K562 (cell line): ENCODE data around the gene DCAF4L1. TPM values are rescaled to one million over a fixed set of nuclear protein-coding genes. Genes with fewer than 3 reads are reported as not detected.
A peak's percentile ranks its signal among the peaks of the same experiment; 100 is the strongest.

Experiments used
- ATAC-seq: fragments of 200-7000 bp; cut with Tn5 transposase; 3 replicates; pipeline ENCODE4 v1.9.1; 2020; ENCODE audit warnings: moderate library complexity
- BruUV-seq: library from RNA; stranded (reverse); fragments of 400-500 nt; replicated peaks from 2 replicates; lab custom pipeline; 2021; lab: Mats Ljungman, UMichigan
- CTCF ChIA-PET: fragments of 300-600 bp; formaldehyde crosslinking; extraction: SDS; loops from one replicate; lab custom pipeline; 2021; ENCODE audit warnings: low intra/inter-chr PET ratio; lab: Yijun Ruan, JAX
- POLR2A ChIA-PET: fragments of 300-600, 350-650 bp; sonication (Branson Sonifier 250); formaldehyde crosslinking; extraction: SDS; loops from one replicate; lab custom pipeline; 2021; ENCODE audit warnings: antibody characterized with exemption, inconsistent platforms; lab: Yijun Ruan, JAX
- DNase-seq, 4 experiments: peaks; one replicate each; pipeline versions ENCODE4 v3.0.0 to v3.0.0-alpha.2; 2011 to 2018; ENCODE audit warnings: low spot score in 3 of 4, mixed read lengths in 3 of 4; ENCODE audit errors: extremely low read depth in 1 of 4
- FAIRE-seq: peaks from 2 replicates; lab custom pipeline; 2011; peaks lifted over from hg19 to GRCh38; lab: Jason Lieb, UNC
- H2AFZ ChIP-seq: 2 replicates; pipeline ENCODE4 v1.6.0; 2011; ENCODE audit warnings: low read depth, low read length, control low read depth, inconsistent platforms
- H3K27ac ChIP-seq: fragments of 200-600 bp; 3 replicates; pipeline ENCODE4 v1.8.0; 2011; ENCODE audit warnings: low read depth, mild to moderate bottlenecking, control low read depth, inconsistent platforms, low read length, moderate library complexity, mixed read lengths; ENCODE audit errors: extremely low read depth
- H3K27me3 ChIP-seq, 2 experiments: fragments of 300-600 bp in 1 of 2; 2 replicates in 1 of 2; 3 replicates in 1 of 2; pipeline versions ENCODE4 v1.6.0 to v1.8.0; 2011; ENCODE audit warnings: inconsistent platforms in 2 of 2, low read length in 2 of 2, mild to moderate bottlenecking in 1 of 2, mixed read lengths in 1 of 2, moderate library complexity in 1 of 2; ENCODE audit not compliant: control insufficient read depth in 2 of 2, insufficient read depth in 2 of 2
- H3K36me3 ChIP-seq: fragments of 300-600 bp; 3 replicates; pipeline ENCODE4 v1.8.0; 2011; ENCODE audit warnings: mild to moderate bottlenecking, low read length, inconsistent platforms; ENCODE audit not compliant: control insufficient read depth, insufficient read depth
- H3K4me1 ChIP-seq, 2 experiments: fragments of 200-600 bp in 1 of 2; replicated peaks in 1 of 2; 2 replicates in 1 of 2; 3 replicates in 1 of 2; pipeline versions ENCODE4 v1.5.1 to v1.8.0; 2011; ENCODE audit warnings: inconsistent platforms in 2 of 2, low read length in 2 of 2, mild to moderate bottlenecking in 1 of 2, mixed read lengths in 1 of 2, moderate library complexity in 1 of 2; ENCODE audit not compliant: control insufficient read depth in 2 of 2, insufficient read depth in 2 of 2
- H3K4me2 ChIP-seq: 2 replicates; pipeline ENCODE4 v1.6.1; 2011; ENCODE audit warnings: low read length, control low read depth, inconsistent platforms, mixed read lengths; ENCODE audit not compliant: insufficient read depth
- H3K4me3 ChIP-seq: fragments of 200-600 bp; sonication (generic), shearing (Covaris generic); 2 replicates; pipeline ENCODE4 v1.5.1; 2016; ENCODE audit warnings: control low read depth, inconsistent platforms
- H3K79me2 ChIP-seq: fragments of 200-600 bp; 3 replicates; pipeline ENCODE4 v1.8.0; 2011; ENCODE audit warnings: low read length, inconsistent platforms; ENCODE audit not compliant: control insufficient read depth, insufficient read depth
- H3K9ac ChIP-seq, 2 experiments: 2 replicates each; pipeline versions ENCODE4 v1.6.0 to v1.6.1; 2011; ENCODE audit warnings: low read depth in 2 of 2, low read length in 2 of 2, control low read depth in 1 of 2, inconsistent platforms in 1 of 2, mild to moderate bottlenecking in 1 of 2, mixed read lengths in 1 of 2; ENCODE audit not compliant: insufficient read depth in 1 of 2
- H3K9me1 ChIP-seq: one replicate; pipeline ENCODE4 v1.6.0; 2011; ENCODE audit warnings: inconsistent platforms, mild to moderate bottlenecking, low read length, moderate library complexity; ENCODE audit not compliant: control insufficient read depth, insufficient read depth
- H3K9me3 ChIP-seq: replicated peaks from 2 replicates; pipeline ENCODE4 v1.5.1; 2011; ENCODE audit warnings: low read depth, low read length, inconsistent platforms; ENCODE audit not compliant: control insufficient read depth, insufficient read depth
- H4K20me1 ChIP-seq: replicated peaks from 2 replicates; pipeline ENCODE4 v1.6.1; 2011; ENCODE audit warnings: low read length, inconsistent platforms, mixed read lengths; ENCODE audit not compliant: control insufficient read depth, insufficient read depth
- NFIC ChIP-seq: fragments of 450-650 bp; IDR thresholded peaks from 2 replicates; pipeline ENCODE4 v1.6.1; 2017; ENCODE audit warnings: mild to moderate bottlenecking, inconsistent platforms
- XRCC3 ChIP-seq: fragments of 450-650 bp; IDR thresholded peaks from 2 replicates; pipeline ENCODE4 v1.6.1; 2017; ENCODE audit warnings: mild to moderate bottlenecking, moderate library complexity
- in situ Hi-C: fragments of 300-500 bp; cut with MboI; formaldehyde crosslinking; loops from 4 replicates; pipeline ENCODE4 v1.15.0; 2018; ENCODE audit warnings: inconsistent platforms, mixed read lengths
- intact Hi-C: fragments of 100-400 bp; cut with micrococcal nuclease; formaldehyde crosslinking; loops from 2 replicates; pipeline ENCODE4 v1.14.2; 2022
- polyA plus RNA-seq, 8 experiments: library from polyadenylated mRNA; depleted of rRNA in 4 of 8; stranded (reverse) in 5 of 8; unstranded in 3 of 8; fragments of >200 nt; fragmentation: Nextera tagmentation in 2 of 8; fragmentation: Illumina TruSeq in 1 of 8; extraction: Ambion mirVana in 2 of 8; extraction: Trizol in 1 of 8; gene quantifications; 2 replicates each; pipeline versions ENCODE4 v1.2.1 to v1.2.3, GENCODE V29; 2011 to 2014; ENCODE audit warnings: inconsistent platforms in 1 of 8, missing spikeins in 1 of 8
- total RNA-seq, 7 experiments: library from RNA; depleted of rRNA in 6 of 7; stranded (reverse); fragments of >200 nt in 6 of 7; fragmentation: Illumina TruSeq in 2 of 7; extraction: Trizol in 2 of 7; gene quantifications; 2 replicates each; pipeline versions ENCODE4 v1.2.1 to v1.2.3, GENCODE V29; 2011 to 2021; ENCODE audit warnings: low replicate concordance in 1 of 7
- TF ChIP-seq, protein P1 (sequence below), 2 experiments: IDR thresholded peaks; 2 replicates each; pipeline ENCODE4 v1.6.1; 2011; ENCODE audit warnings: borderline replicate concordance in 1 of 2, control low read depth in 1 of 2, low read depth in 1 of 2, low read length in 1 of 2, mild to moderate bottlenecking in 1 of 2, mixed read lengths in 1 of 2, moderate library complexity in 1 of 2; ENCODE audit not compliant: insufficient read depth in 1 of 2, insufficient read length in 1 of 2, poor library complexity in 1 of 2, severe bottlenecking in 1 of 2; ENCODE audit errors: extremely low read depth in 1 of 2
- TF ChIP-seq, protein P2 (sequence below): IDR thresholded peaks from 3 replicates; pipeline ENCODE4 v1.6.1; 2011; ENCODE audit warnings: borderline replicate concordance, mild to moderate bottlenecking, moderate library complexity; ENCODE audit not compliant: insufficient read length; ENCODE audit errors: extremely low read depth

DCAF4L1 gene
- total and polyA plus RNA-seq, 9 of the 15 experiments (the other 6 are each of a cell fraction or from before 2014, with no cell fraction given): 0.17 to 0.64 (median 0.36) TPM

DNA sequence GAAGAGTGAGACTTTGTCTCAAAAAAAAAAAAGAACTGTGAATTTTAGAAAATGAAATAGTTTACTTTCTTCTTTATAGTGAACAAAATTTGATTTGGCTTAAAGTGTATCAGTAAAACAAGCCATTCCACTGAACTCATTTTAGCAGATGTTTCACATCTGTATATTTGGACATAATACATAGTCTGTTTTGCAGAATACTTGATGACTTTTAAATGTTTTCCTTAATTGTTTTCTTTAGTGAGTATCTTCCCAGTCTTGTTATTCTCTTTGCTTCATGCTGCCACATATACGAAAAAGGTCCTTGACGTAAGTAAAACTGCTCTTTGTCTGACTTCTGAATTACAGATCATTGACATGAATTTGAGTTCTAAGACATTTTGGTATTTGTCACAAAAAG lies 38.0 kb upstream of the DCAF4L1 start (continued):
- TF ChIP-seq, protein P1, sequence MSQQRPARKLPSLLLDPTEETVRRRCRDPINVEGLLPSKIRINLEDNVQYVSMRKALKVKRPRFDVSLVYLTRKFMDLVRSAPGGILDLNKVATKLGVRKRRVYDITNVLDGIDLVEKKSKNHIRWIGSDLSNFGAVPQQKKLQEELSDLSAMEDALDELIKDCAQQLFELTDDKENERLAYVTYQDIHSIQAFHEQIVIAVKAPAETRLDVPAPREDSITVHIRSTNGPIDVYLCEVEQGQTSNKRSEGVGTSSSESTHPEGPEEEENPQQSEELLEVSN (IDR thresholded peaks at IDR 0.05; ENCODE audit: borderline replicate concordance in 1 of 2, extremely low read depth in 1 of 2, insufficient read depth in 1 of 2, insufficient read length in 1 of 2, low read depth in 1 of 2, low read length in 1 of 2, poor library complexity in 1 of 2, severe bottlenecking in 1 of 2): no peak
- TF ChIP-seq, all 486 proteins: peak for 0

DNA sequence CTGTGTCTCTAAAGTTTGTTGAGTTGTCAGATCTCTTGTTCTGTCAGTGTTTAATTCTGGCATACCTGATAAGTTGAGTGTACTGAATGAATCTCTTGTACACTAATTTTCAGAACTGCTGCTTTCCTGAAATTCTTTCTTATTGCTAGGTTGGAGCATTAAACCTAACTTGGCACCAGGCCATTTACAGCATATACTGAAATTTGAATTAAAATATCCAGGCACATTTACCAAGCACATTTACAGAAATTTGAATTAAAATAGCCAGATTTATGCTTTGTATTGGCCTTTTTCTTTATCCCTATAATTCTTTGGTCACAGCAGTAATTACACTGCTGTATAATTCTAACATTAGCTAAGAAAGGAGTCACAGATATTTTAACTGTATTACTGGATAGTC lies 37.5 kb upstream of the DCAF4L1 start:
- no peaks in the 10 kb centered on the region for H3K27me3 ChIP-seq
- in situ Hi-C loops (no loop called here), intact Hi-C loops (no loop called here)
- H3K79me2 ChIP-seq: peaks cover 29% of the 10 kb centered on the region; the same call in 2 of the 3 replicates
- H3K9ac ChIP-seq: no peak overlapping the region
- H3K4me1 ChIP-seq: no peaks in the 10 kb centered on the region; a peak in 1 of 5 replicates
- DNase-seq (no peak), FAIRE-seq (no peak), ATAC-seq (no peak)
- BruUV-seq: no TSS peak
- no peaks in the 10 kb centered on the region for H3K9me1 ChIP-seq
- ChIA-PET POLR2A (interaction anchor here (0.6 to 1.3 kb wide), 2 partner anchors 9 to 13 kb away, joined by 3 read pairs; partner anchors contain the start of gene TMEM33), CTCF (no interaction called here)
- TF ChIP-seq XRCC3 (no peak), NFIC (peak; percentile 63)
- TF ChIP-seq, protein P2, sequence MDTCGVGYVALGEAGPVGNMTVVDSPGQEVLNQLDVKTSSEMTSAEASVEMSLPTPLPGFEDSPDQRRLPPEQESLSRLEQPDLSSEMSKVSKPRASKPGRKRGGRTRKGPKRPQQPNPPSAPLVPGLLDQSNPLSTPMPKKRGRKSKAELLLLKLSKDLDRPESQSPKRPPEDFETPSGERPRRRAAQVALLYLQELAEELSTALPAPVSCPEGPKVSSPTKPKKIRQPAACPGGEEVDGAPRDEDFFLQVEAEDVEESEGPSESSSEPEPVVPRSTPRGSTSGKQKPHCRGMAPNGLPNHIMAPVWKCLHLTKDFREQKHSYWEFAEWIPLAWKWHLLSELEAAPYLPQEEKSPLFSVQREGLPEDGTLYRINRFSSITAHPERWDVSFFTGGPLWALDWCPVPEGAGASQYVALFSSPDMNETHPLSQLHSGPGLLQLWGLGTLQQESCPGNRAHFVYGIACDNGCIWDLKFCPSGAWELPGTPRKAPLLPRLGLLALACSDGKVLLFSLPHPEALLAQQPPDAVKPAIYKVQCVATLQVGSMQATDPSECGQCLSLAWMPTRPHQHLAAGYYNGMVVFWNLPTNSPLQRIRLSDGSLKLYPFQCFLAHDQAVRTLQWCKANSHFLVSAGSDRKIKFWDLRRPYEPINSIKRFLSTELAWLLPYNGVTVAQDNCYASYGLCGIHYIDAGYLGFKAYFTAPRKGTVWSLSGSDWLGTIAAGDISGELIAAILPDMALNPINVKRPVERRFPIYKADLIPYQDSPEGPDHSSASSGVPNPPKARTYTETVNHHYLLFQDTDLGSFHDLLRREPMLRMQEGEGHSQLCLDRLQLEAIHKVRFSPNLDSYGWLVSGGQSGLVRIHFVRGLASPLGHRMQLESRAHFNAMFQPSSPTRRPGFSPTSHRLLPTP: no peak
- H3K27ac ChIP-seq: no peak overlapping the region
- peaks cover 92% of the 10 kb centered on the region; the same call in 2 of the 3 replicates for H3K36me3 ChIP-seq
- no peak overlapping the region for H3K4me2 ChIP-seq
- H4K20me1 ChIP-seq: no peaks in the 10 kb centered on the region
- H3K9me3 ChIP-seq: no peaks in the 10 kb centered on the region
- no peak overlapping the region for H3K4me3 ChIP-seq
- H2AFZ ChIP-seq: no peak overlapping the region
